NCI-H524 treated with DMSO at 0.1 percent for 48 hours (cell line): Measurements from ENCODE around the gene EFCAB11.

Experiments
- DNase-seq: peaks from one replicate; lab custom pipeline; 2025; lab: John Stamatoyannopoulos, UW

The EFCAB11 gene

DNA sequence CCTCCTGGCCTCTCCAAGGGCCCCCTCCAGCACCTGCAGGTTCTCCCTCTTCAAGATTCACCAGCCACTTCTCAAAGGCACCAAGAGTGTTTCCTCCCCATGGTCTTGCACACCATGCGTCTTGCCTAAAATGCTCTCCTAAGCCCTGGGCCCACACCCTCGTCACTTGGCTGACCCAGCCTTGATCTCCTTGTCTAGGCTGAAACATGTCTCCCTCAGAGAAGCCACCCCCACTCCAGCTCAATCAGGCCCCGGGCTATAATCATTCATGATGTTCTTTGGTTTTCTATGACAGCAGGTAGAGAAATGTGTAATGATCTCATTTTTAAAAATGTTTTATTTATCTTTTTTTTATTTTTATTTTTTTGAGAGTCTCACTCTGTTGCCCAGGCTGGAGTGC is 88.1 kb downstream of the EFCAB11 start:
- DNase-seq: no peak

DNA sequence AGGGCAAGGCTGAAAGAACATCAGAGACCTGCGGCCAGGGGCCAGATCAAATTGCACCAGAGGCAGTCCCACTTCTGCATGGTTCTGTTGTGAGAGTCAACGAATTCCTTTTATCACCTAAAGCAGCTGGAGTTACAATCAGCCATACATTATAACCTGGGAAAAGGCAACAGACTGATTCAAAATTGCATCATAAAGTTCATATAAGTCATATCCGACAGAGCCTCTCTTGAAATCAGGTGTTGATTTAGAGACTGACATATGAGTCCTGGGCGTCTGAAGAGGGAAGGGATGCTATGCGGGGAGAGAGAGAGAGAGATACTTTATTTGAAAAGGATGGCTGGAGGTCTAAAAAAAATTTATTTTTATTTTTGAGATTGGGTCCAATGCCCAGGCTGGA is 89.4 kb downstream of the EFCAB11 start:
- DNase-seq: no peak

DNA sequence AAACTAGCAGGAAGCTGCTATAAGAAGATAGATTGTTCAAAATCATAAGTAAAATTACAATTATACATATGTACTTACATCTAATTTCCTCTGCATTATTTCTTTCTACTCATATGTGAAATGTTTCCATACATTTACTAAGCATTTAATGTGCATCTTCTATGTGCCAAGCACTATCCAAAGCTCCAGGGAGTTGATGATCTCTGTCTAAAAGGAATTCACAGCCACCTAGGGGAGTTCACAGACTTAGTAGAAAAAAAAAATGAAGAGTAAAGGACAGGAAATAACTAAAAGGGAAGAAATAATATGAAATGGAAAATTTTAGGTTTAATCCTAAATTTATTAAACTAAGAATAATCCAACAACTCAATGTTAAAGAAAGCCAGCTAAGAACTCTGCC is 91.7 kb downstream of the EFCAB11 start:
- DNase-seq: no peak

- DNase-seq: no peak
These were observed 92.9 kb downstream of the EFCAB11 start for GRCh38 chr14:89861630-89862029.

GRCh38 chr14:89858089-89858488 is 96.4 kb downstream of the EFCAB11 start:
- no peak for DNase-seq

DNA sequence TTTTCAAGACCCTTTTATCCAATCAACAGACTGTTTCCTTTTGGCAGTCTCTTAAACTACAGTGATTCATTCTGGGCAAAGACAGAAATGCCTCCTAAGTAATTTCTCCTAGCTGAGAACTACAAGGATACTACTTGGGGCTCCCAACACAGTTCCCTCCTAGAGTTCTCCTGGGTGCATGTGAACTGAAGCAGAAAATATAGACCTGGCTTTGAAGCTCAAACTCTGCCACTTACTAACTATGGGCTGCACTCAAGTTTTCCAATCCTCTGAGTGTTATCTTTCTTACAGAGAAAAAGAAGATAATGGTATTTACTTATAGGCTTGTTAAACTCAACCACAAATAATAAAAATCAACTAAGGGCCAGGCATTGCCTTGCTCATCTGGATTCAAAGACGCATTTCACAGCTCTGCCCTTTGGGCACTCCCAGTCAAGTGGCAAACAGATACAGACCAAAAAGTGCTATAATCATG is 97.6 kb downstream of the EFCAB11 start:
- DNase-seq: no peak

GRCh38 chr14:89855961-89856656 is 98.4 kb downstream of the EFCAB11 start:
- no peak for DNase-seq

DNA sequence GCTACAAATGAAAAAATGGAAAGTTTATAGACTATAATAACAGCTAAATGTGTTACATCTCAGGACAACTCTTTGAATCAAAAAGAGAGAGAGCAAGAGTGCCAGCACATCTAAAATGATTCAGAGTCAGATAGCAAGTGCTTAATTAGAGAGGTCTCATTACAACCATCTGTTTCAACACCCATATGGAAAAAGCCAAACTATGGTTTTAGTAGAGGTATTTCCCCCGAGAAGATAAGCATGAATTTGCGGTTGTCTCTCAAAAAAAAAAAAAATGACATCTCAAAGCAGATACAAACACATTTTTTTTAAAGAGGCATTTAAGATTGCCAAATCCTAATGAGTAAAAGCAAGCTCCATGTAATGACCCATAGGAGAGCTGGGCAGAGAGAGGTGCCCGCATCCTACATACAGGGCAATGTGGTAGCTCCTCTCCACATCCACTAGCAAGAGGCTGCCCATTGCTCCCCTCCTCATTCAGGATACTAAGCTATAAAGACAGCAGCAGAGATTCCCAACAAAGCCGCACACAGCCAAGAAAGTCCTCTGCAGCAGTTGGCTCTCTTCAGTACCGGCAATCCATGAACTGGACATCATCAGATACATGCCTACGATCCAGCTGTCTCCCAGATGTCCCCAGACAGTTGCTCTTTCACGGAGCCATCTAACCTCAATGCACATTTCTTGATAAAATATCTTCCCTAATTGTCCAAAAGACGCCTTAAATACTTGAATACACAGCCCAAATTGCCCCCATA is 100.4 kb downstream of the EFCAB11 start:
- DNase-seq: peak; percentile 72

DNA sequence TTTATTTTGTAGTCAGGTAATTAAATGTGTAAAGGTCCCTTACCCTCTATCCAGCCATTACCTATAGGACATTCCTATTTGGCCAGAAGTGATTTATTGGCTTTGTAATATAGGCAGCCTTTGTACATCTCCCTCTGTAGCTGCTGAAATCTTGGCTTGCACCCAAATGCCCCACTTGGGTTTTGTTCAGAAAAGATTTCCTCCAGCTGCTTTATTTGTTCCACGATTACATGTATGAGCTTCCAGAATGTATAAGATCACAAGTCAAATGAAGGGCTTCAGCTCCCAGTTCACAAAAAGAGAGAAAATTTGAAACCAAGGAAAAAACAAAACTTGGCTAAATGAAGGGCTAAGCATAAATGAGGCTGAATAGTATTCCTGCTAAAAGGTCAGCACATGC is 103.4 kb downstream of the EFCAB11 start:
- DNase-seq: no peak

GRCh38 chr14:89849931-89850330 is 104.6 kb downstream of the EFCAB11 start:
- DNase-seq: no peak

DNA sequence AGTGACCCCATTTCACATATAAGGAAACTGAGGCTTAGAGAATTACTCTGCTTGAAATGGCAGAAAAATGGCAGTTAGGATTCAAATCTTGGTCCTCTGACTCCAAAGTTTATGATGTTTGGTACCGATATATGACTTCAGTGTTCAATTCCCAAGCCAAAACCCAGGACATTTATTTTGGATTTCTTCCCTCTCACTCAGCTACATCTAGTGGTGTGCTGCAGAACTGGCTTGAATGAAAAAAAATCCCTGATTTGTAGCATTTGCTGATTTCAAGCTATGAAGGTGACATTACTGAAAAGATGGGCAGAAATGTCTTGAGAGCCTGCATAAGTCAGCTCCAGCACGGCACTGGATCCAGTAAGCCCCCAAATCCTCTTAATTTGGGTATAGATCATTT is 106.4 kb downstream of the EFCAB11 start:
- DNase-seq: no peak

GRCh38 chr14:89845346-89845745 is 109.2 kb downstream of the EFCAB11 start:
- no peak for DNase-seq

DNA sequence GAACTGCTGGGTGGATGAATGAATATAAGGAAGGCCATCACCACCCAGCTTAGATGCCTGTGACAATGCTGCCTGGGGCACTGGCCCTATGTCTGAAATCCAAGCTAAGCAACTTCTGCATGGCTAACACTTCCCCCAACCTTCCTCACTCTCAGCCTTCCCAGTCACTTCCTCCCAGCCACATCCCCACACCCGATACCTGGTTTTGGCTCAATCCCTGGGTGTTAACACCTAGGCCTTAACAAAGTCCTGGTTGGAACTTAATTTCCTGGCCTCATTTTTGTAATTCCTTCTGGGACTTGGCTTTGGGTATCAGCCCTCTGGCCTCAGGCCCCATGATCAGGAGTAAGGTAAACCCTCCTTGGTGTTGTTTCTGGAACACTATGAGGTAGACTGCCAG is 110.0 kb downstream of the EFCAB11 start:
- no peak for DNase-seq

GRCh38 chr14:89842837-89843236 is 111.7 kb downstream of the EFCAB11 start:
- no peak for DNase-seq

- no peak for DNase-seq
These were observed 112.7 kb downstream of the EFCAB11 start for GRCh38 chr14:89841851-89842250.

DNA sequence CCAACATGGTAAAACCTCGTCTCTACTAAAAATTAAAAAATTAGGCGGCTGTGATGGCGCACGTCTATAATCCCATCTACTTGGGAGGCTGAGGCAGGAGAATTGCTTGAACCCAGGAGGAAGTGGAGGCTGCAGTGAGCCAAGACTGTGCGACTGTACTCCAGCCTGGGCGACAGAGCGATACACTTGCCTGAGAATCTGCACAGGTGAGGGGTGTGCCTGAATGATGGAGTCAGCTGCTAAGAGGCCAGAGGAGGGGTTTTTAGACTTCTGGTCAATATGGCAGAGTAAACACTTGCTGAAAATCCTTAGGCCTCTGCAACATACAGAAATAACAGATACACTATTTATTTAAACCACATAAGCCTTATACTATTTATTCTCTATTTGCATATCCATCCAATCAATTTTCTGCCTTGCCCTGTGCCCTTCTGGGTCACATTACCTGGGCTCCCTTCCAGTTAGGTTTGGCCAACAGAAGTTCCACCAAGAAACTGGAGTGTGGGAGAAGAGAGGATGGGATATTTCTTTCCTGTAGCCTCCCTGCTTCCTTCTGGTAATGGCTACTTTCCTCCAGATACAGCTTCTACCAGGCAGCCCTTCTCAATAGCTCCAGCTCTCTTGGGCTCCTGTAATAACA is 117.6 kb downstream of the EFCAB11 start:
- DNase-seq: no peak

DNA sequence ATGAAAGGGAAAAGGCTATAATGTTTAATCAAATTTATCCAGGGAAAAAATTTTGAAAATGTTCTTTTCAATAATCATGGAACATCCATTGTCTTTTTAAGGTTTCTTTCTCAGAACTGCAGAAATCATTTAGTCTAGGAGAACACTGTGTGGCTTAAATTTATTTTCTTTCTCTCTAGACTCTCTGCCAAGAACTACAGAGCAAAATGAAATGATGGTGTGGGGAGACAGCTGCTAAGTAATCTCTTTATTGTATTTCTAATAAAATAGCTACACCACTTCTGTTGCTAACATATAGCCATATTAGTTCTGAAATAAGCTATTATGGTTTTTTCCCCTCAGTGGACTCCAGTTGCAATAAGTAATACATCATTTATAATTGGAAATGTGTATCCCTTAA is 120.9 kb downstream of the EFCAB11 start:
- no peak for DNase-seq

DNA sequence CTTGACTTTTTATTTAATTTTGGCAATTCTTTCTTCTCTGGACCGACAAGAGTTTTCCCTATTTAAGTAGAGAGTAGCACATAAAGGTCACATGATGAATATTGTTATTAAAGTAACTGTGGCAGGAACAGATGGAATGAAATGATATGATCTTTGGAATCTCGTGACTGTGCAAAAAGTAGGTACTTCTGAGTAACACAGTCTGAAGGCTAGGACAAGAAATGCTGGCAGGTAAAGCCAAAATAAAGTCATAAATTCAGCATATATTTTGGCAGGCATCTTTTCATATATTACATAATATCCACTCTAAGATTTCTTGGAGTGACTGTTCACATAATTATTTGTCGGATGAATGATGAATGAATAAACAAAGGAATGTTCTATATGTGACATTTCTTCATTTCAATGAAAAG is 121.4 kb downstream of the EFCAB11 start:
- no peak for DNase-seq

DNA sequence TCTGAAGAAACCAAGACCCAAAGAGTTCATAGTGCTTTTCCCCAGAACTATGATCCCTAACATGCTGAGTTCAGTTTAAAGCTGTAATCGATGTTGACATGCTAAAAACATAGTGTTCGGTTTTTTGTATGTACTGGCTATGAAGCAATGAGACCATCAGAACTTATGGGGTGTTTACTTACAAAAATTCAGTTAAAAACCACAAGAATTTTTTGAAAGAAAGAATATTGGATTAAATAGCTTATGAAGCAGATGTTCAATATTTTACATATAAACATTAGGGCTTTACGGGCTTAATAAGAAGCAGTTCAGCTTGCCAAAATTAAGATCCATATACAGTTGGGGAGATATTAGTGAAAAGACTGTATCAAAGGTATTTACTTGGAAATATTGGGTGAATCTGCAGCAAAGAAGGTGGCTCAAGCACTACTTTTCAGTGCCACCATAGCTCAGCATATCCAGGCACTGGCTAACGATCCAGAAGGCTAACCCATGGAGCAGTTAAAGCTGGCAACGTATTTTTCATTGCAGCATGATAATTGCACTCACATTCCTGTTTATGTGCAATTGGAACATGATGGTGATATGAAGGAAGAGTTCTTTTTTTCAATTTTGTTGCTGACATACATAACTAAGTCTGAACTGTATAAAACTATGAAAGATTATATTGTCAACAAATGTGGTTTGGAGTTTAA is 125.9 kb downstream of the EFCAB11 start:
- no peak for DNase-seq

GRCh38 chr14:89827265-89827664 is 127.3 kb downstream of the EFCAB11 start:
- DNase-seq: no peak

DNA sequence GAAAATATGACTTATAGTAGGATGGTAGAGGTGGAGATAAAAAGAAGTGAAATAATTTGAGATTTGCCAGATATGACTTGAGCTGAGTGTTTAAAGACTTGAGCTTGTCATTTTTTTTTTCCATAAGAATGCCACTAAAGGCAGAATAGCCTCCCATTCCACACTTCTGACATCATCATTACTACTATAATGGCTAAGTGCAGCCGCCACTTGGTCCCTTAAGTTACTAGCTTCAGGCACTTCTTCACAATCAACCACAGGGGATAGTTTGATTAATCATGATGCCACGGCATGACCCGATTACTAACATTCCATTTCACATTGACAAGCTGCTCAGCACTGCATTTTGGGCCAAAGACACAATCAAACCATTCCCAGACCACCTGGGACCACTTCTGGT is 127.9 kb downstream of the EFCAB11 start:
- no peak for DNase-seq

DNA sequence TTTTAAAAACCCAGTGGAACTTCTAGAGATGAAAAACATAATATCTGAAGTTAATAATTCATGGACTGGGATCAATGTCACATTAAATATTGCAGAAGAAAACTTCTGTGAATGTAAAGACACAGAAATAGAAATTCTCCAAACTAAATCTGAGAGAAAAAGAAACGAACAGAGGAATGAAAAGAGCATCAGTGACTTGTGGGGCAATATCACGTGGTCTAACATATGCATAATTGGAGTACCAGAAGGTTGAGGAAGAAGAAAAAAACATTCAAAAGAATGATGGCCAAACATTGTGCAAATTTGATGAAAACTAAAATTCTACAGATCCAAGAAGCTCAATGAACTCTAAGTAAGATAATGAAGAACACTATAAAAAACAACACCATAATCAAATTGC is 130.8 kb downstream of the EFCAB11 start:
- no peak for DNase-seq

- no peak for DNase-seq
These were observed 140.4 kb downstream of the EFCAB11 start for GRCh38 chr14:89814126-89814525.
